ENCODE results near the gene BARX1. TPM values are rescaled to one million over a fixed set of nuclear protein-coding genes. Genes with fewer than 3 reads are reported as not detected.

BARX1 gene
- total RNA-seq, 1 donor from 2014 or later: not detected

DNA sequence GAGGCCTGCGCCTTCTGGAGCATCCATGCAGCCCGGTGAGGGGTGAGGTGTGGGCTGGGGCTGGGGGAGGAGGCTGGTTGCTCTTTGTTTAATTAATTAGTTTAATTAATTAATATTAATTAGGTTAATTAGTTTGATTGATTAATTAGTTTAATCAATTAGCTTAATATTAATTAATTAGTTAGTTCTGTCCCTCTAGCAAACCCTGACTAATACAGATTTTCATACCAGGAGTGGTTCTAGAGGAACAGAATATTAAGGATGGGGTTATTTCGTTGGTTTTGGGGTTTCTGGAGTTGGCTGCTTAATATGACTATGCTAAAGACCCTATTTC lies 14.1 kb upstream of the BARX1 start:
- Histone ChIP-seq H3K27me3 (ENCODE audit: low read depth) (peaks cover 21% of the 10 kb centered on the region), H3K4me1 (no peaks in the 10 kb centered on the region), H3K36me3 (no peaks in the 10 kb centered on the region), H3K27ac (no peak overlapping the region), H3K9me3 (no peaks in the 10 kb centered on the region), H3K4me3 (no peak overlapping the region)
- DNase-seq (no peak), ATAC-seq (no peak)
- no peak for TF ChIP-seq CTCF (IDR thresholded peaks at IDR 0.05)
- intact Hi-C loops (cut with DNase I): loop anchor here (10.0 kb wide), 1 partner anchor 284 kb away; no protein-coding TSS in a partner anchor

GRCh38 chr9:93968451-93969327 lies 13.5 kb upstream of the BARX1 start:
- Histone ChIP-seq H3K9me3 (no peaks in the 10 kb centered on the region), H3K27me3 (ENCODE audit: low read depth) (peaks cover 21% of the 10 kb centered on the region), H3K4me1 (no peaks in the 10 kb centered on the region), H3K36me3 (no peaks in the 10 kb centered on the region), H3K4me3 (no peak overlapping the region), H3K27ac (no peak overlapping the region)
- no peak for TF ChIP-seq CTCF (IDR thresholded peaks at IDR 0.05)
- DNase-seq: no peak
- intact Hi-C loops (cut with DNase I): loop anchor here (10.0 kb wide), 1 partner anchor 284 kb away; no protein-coding TSS in a partner anchor
- ATAC-seq: no peak

GRCh38 chr9:93967020-93967803 lies 12.1 kb upstream of the BARX1 start:
- H3K27ac ChIP-seq: no peak overlapping the region
- H3K9me3 ChIP-seq: no peaks in the 10 kb centered on the region
- no peaks in the 10 kb centered on the region for H3K36me3 ChIP-seq
- peak in 1 of 2 donors; percentile 15 for ATAC-seq
- H3K4me3 ChIP-seq: no peak overlapping the region
- peaks cover 7% of the 10 kb centered on the region for H3K4me1 ChIP-seq
- DNase-seq: no peak
- no peak for TF ChIP-seq CTCF (IDR thresholded peaks at IDR 0.05)
- intact Hi-C loops (cut with DNase I): loop anchor here (10.0 kb wide), 1 partner anchor 282 kb away; no protein-coding TSS in a partner anchor
- peaks cover 21% of the 10 kb centered on the region for H3K27me3 ChIP-seq (ENCODE audit: low read depth)

DNA sequence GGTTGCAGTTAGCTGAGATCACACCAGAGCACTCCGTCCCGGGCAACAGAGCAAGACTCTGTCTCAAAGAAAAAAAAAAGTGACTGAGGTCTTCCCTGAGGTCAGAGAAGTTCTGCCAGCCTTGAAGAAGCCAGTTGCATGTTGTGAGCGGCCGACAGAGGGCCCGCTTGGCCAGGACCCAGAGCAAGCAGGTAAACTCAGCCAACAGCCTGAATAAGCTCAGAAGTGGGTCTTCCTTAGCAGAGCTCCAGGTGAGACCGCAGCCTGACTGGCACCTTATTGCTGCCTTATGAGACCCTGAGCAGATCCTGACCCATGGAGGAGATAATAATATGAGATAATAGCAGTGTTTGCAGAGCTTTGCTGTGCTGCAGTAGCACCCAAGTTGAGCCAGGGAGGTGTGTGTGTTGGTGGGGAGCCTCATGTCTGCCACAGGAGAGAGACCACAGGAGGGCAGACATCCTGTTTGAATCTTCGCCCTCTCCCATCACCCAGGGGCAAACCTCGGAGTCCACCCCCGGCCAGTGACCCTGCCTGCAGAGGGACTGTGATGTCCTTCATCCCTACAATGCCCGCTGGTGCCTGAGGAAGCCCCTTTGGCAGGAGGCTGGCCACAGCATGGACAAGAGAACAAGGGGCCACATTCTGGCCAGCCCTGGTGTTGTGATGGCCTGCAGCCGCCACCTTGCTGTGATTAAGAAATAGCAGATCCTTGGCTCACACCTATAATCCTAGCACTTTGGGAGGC lies 10.8 kb upstream of the BARX1 start:
- H3K27ac ChIP-seq: no peak overlapping the region
- ATAC-seq: no peak

More for the DNA sequence above, 10.8 kb upstream of the BARX1 start:
- intact Hi-C loops (cut with DNase I): loop anchor here (10.0 kb wide), 1 partner anchor 281 kb away; no protein-coding TSS in a partner anchor
- Histone ChIP-seq H3K9me3 (no peaks in the 10 kb centered on the region), H3K4me3 (no peak overlapping the region), H3K4me1 (peaks cover 7% of the 10 kb centered on the region), H3K27me3 (ENCODE audit: low read depth) (peaks cover 29% of the 10 kb centered on the region), H3K36me3 (no peaks in the 10 kb centered on the region)
- no peak for TF ChIP-seq CTCF (IDR thresholded peaks at IDR 0.05)
- DNase-seq: no peak

Measured in lower lobe of right lung (tissue), 2 donors.